Hematopoietic multipotent progenitor cell (in vitro differentiated cells): Measurements from ENCODE around the gene PDK4. TPM values are rescaled to one million over a fixed set of nuclear protein-coding genes. Genes with fewer than 3 reads are reported as not detected.

Experiments
- DNase-seq, 3 donors: peaks; one replicate each; pipeline ENCODE4 v3.0.0-alpha.2; 2011 to 2015; ENCODE audit warnings: low read depth in 2 of 3, low spot score in 2 of 3
- total RNA-seq: library from RNA; depleted of rRNA; stranded (reverse); fragments of >200 nt; gene quantifications from one replicate; pipeline ENCODE4 v1.2.3, GENCODE V29; 2012

Gene PDK4
- 0.81 TPM for total RNA-seq

DNA sequence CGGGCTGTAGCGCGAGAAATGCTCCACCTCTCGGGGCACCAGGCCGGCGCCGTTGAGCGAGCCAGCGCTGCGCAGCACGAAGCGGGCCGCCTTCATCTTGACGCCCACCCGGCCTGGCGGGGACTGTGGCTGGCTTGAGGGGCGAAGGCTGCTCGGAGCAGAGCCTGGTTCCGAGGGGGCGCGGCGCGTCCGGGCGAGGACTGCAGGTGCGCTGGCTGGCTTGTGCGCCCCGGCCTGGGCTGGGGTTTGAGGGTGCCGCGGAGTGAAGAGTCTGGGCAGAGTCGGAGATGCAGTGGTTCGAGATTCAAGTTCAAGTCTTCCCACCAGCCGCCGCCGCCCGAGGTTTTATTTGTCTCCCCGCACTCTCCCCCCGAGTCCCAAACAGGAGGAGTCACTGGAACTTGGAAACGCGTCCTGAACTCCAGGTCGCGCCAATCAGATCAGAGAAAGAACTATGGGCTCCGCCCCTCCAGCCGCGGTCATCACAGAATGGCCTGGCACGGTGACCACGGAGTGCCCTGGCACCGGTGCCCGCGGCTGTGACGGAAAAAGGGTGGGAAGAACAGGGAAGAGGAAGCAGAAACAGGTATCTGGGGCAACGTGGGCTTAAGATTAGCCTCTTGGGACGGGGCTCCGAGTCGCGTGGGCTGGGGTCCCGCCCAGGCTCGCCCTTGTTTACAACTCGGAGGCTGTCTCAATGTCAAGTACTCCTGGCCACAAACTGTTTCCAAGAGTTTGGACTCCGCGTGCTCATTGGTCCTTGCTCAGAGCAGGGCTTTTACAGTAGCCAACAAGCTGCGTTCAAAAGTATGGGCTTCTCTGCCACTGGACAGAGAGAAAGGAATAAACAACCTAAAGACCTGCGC is at the start of gene PDK4:
Gene PDK4 (minus strand): TSS at position 319 of the 866 bp plus-strand sequence. CDS start 223 bp downstream, at position 96.
- peak in 2 of 3 donors; percentile 35 to 57 for DNase-seq

DNA sequence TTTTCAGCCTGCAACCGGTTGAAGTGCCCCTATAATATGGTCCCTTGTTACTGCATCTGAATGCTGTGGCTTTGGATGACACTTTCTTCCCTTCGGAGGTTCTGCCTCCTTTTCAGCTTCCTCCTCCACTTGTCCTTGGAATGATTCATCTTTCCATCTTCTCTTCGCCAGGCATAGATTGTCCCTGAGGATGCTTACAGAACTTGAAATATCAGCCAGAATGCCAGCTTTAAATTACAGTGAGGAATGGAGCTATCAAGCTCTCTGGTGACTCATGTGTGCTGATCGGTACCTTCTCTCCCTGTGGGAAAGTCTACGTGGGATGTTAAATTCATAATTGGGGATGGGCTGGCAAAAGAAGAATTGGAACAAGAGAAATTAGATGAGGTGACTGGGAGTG is 45.9 kb upstream of the PDK4 start:
- no peak for DNase-seq

DNA sequence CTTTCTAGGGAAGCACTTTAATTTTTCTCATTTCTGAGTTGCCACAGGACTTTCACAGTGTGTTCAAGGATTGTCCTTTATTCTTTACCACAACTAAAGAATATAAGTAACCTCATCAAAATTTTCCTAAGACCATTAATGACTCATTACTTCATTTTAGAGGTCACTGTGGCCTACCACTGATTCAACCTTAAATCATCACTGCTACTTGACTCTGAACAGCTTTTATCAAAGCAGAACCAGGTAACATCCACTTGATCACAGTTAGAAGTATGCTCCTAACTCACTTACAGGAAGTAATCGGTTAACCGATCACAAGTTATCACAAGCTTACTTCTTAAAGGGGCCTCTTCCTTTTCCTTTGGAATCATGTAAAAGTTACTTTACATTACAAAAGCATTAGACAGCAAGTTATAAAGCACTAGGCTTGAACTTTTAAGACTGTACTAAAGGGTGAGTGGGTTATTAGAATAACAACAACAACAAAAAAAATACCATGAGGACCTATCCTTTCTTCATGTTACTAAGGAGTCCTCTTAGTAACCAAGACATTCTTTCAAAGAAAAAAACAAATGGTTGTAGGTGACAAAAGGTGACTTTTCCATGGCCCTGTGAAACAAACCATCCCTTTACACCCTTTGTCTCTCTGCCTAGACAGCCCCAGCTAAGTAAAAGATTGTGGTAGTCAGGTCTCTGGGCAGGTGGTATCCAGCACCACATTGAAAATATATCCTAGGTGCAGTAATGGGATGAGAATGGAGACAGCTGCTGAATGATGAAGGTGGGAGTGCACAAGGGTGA is 40.0 kb upstream of the PDK4 start:
- peak in 2 of 3 donors; percentile 9 to 35 for DNase-seq

DNA sequence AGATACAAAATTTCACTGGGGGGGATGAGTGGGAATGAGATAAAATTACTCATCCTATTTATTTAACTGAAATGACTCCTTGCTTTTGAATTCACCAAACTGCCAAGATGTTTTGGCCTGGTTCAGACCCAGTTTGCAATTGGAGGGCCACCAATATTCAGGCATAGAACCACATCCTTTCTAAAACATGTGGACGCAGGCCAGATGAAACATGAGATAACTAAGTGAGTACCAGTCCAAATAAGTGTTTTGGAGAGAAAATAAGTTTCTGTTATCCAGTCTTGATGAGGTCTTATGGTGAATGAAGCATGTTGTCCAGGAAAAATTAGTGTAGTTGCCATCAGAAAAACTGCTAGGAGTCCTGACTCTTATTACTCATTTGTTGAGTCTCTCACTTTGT is 36.3 kb upstream of the PDK4 start:
- no peak for DNase-seq

DNA sequence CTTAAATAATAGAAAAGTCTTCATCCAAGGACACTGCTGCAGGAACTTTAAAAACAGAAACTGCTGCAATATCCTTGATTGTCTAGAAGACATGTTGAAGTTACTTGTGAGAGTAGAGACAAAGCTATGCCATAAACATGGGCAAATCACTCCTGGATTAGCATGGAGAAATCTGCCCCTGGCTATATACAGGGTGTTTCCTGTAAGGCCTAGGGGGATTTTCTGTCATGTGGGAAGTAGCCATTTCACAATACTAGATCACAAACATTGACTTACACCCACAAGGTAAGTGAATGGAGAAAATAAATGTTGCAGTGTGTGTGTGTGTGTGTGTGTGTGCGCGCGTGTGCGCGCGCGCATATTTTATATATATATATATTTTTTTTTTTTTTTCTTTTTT is 35.2 kb upstream of the PDK4 start:
- peak in 1 of 3 donors; percentile 5 for DNase-seq

DNA sequence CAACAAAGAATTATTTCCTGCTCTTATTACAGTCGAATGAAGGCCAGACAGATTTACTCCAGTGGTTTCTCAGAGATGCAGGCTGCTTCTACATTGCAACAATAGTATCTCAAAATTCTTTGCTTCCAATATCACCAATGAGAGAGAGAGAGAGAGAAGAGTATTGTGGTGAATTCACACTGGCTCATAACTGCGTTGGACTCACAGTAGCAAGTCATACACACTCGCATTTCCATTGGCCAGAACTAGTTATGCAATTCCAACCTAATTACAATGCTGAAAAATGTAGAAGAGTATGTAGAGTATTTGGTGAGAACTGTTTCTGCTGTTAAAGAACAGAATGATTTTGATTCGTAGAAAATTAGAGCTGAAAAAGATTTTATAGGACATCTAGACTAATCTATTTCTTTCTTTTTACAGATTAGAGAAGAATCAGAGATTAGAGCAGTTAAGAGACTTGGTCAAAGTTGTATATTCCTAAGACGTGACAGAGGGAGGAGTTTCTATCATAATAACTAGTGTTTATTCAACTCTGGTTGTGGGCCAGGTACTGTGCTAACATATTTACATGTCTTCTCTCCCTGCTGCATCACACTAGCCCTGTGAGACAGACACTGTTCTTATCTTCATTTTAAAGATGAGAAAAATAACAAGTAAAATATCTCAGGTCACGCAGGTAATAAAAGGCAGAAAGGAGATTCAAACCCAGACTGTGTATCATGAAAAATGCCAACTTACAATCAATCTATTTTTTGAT is 34.6 kb upstream of the PDK4 start:
- no peak for DNase-seq

DNA sequence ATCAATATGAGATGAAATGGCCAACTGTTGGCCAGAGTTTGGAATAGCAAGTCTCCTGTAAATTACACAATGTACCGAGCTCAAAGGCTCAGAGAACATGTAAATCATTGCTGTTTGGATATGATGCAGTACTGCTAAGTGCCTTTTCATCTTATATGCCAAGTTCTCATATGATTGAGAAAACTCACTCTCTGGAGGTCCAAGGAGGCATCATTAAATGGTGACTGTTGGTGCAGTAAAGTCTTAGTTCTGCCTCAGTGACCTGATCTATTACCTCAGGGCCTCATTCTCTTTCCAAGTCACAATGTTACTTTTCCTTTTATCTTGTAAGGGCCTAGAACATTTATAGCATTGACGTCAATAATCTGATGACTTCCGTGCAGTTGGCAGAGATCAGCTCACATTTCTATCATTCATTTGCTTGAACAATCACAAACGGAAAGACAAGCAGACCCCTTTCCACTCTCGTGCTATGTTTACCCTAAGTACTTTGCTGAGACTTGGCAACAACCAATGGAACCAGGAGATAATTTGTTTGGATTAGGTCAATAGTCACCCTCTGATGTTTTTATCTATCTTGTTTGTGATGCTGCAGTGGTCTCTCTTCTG is 32.6 kb upstream of the PDK4 start:
- no peak for DNase-seq

DNA sequence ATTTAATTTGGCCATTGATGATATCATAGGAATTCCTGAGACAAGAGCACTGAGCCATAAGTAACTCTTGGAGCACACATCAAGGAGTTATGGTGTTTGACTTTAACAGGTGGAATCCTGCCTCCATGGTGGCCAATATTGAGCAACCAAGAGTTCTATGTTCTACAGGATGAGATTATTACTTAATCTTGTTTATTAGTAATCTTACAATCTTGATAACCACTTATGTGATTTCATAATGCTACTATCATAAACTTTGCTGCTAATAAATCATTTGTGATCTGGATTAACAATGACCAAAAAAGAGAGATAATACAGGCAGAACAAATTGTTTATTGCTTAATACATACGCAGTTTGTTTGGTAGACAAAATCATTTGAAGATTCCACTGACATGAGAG is 27.5 kb upstream of the PDK4 start:
- no peak for DNase-seq

DNA sequence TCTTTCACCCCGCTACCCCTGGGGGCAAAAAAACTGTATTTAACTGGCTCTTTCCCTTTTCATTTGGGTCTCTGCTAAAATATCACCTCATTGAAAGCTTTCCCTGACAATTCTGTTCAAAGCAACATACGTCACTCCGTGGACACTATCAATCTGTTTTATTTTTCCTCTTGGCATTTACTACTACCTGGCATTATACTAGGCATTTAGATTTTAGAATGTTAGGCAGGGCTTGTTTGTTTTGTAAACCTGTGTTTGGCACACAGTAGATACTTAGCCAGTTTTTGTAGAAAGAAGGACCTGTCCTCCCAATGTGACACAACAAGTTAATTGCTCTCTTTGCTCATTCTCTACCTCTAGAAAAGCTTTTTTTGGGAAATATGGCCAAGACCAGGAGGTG is 26.5 kb upstream of the PDK4 start:
- no peak for DNase-seq

DNA sequence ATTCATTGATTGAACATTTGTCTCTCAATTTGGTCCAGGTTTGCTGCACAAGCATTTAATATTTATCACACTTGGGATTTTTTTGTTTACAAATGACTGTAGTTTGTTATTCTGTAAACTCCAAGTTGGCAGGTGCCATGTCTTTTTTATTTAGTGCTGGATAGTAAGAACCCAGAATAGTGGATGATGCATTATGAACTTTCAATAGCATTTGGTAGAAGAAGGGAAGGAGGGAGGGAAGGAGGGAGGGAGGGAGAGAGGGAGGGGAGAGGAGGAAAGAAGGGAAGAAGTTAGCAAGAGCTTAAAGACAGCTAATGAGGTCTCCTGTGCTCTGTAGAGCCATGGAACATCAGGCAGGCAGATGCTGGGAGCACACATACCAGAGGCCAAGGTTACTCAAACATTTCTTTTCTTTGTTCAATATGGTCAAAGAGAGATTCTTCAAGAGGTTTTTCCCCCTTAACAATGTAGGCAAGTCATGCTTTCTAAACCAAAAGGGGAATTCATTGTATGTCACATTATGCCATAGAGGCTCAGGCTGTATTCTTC is 25.8 kb upstream of the PDK4 start:
- no peak for DNase-seq

DNA sequence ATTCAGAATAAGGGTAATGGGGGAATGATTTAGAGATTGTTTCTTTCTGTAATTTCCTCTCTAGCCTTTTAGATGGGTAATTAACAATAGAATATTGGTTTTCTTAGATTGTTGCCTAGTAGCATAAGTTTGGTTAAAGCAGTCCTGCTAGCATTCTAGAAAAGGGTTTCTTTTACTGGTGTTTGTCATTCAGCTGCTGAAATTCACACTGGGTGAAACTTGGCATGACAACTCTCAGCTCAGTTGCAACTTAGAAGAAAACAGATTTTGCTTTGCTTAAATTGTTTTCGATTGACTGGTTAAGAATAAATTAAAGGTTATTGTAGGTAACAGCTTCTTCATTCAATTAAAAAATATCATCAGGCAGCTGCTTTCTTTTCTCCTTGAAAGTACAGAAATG is 25.1 kb upstream of the PDK4 start:
- DNase-seq: no peak

DNA sequence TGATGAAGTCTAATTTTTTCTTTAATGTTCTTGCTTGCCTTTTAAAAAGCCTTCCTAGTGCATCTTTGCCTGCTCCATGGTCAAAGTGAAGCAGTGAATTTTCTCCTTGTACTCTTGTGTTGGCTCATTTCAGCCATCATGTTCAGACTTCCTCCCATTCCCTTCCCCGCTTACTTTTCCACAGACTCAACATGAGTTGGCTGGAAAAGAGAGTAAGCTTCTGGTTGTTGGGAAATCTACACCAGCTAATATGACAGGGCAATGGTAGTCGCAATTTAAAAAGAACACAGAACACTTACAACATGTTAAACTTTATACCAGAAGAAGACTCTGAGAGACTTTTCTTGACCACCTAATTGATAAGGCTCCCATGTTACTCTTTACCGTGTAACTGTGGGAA is 24.3 kb upstream of the PDK4 start:
- DNase-seq: no peak

DNA sequence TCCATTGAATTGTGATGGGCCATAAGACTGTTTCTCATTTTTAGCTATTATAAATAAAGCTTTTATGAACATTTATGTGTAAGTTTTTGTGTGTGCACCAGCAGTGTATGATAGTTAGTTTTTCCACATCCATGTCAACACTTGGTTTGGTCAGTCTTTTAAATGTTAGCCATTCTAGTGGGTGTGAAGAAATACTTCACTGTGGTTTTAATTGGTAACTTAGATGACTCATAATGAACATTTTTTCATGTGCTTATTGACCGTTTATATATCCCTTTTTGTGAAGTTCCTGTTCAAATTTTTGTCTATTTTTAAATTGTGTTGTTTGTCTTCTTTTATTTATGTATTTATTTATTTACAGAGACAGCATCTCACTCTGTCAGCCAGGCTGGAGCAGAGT is 23.6 kb upstream of the PDK4 start:
- no peak for DNase-seq

DNA sequence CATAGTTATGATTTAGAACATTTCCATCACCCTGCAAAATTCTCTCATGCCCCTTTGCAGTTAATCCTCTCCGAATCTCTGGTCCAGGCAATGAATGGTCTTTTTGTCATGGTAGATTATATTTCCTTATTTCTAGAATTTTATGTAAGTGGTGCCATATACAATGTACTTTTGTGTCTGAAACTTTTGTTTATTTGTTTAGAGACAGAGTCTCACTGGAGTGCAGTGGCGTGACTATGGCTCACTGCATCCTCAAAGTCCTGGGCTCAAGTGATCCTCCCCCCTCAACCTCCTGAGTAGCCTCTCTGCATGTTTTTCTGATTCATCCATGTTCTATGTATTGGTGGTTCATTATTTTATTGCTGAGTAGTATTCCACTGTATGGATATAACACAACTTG is 23.2 kb upstream of the PDK4 start:
- DNase-seq: no peak

DNA sequence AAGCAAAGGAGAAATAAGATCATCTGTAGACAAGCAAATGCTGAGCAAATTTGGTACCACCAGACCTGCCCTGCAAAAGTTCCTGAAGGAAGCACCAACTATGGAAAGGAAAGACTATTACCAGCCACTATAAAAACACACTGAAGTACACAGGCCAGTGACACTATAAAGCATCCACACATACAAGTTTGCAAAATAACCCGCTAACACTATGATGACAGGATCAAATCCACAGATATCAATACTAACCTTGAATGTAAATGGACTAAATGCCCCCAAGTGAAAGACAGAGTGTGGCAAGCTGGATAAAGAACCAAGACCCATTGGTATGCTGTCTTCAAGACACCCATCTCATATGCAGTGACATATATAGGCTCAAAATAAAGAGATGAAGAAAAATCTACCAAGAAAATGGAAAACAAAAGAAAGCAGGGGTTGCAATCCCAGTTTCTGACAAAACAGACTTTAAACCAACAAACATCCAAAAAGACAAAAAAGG is 18.2 kb upstream of the PDK4 start:
- DNase-seq: no peak

DNA sequence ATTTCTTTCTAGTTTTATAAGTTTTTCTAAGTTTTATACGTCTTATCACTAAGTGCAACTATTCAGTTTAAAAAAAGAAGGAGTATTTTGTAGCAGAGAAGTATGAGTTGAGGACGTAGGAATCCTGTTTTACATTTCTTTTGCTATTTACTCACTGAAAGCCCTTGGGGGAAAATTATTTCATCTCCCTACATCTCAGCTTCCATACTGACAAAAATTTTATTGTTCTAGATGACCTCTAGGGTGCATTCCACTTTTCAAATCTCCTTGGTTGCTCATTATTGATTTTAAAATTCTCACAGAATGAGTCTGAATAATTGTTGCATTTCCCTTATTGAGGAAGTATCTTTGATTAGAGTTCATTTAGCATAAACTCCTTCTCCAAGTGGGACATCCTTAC is 14.9 kb upstream of the PDK4 start:
- no peak for DNase-seq

DNA sequence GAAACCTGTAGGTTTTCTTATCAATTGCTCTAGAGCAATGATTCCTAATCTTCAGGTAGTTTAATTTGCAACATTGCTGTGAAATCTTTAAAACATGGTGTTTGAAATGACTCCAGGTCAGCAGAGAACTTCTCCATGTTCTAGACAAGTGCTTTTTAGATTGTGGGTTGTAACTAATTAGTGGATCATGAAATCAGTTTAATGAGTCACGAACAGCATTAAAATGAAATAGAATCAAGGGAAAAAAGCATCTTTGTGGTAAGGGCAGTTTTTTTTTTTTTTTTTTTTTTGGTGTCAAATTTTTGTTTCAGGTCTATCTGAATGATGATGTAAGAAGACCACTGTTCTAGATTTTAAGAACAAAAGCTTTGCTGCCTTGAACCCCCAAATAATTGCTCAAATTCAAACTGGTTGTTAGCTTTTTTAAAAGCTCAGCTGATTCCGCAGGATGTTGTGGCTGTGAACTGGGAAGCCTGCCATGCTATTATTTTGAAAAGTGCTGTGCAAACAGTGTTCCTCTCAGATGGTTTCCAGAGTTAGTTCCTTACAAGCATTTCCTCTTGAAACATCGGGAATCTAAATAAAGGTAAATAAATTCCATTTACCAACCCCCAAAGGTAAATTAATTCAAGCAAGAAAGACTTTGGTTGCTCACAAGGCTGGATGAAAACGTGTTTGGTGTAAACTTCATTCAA is 13.1 kb upstream of the PDK4 start:
- DNase-seq: peak in 2 of 3 donors; percentile 9 to 45

DNA sequence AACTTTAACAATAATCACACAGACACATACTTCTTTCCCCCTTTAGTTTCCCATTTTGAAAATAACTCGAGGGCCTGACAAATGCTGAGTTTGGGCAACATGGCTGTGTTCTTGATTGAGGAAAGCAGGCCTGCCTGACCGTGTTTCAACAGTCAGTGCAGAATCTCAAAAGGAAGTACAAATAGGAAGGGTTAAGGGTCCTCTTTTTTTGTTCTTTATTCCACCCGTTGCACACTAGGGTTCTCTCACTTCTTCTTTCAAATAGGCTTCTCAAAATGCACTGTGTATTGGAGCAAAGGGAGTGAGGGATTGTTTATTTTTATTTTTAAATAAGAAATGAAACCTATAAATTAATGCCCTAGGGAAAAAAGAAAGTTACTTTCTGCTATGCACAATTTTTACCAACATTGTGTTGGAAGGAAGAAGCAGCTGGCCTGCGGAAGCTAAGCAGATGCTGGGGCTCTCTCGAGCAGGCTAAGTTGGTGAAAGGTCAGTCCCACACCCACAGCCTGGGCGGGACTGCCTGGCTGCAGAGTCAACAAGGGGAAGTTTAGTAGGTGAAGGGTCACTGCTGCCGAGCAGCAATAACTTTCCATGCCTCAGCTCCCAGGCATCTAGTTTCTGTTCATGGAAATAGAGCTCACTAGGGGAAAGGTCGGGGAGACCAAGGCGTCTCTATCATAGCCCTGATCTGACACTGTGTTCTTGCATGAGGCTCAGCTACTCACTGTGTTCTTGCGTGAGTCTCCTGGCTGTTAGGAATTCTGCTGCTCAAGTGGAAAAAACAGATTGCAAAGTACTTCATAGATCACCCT is 12.2 kb upstream of the PDK4 start:
- DNase-seq: peak in 2 of 3 donors; percentile 22 to 54

DNA sequence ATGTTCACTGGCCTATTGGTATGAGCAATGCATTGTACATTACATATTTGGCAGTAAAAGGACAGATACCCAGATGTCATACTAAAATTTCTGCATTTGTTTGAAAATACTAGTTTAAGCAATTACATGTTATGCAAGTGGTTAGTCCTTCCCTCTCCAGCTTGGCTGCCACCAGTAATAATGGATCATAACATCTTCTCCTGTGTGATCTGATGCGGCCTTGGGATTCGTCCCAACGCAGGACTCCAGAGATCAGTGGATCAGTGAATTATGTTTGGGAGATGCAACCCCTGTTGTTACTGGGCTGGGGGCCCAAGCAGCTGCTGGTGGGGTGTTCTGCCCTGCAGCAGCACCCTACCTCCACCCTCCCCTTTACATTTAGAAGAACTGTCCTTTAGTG is 11.2 kb upstream of the PDK4 start:
- no peak for DNase-seq
